K562 (cell line): ENCODE results near the gene MLANA. TPM values are rescaled to one million over a fixed set of nuclear protein-coding genes. Genes with fewer than 3 reads are reported as not detected.

ENCODE experiments used
- ATAC-seq: fragments of 200-7000 bp; cut with Tn5 transposase; 3 replicates; pipeline ENCODE4 v1.9.1; 2020; ENCODE audit warnings: moderate library complexity
- BruUV-seq: library from RNA; stranded (reverse); fragments of 400-500 nt; replicated peaks from 2 replicates; lab custom pipeline; 2021; lab: Mats Ljungman, UMichigan
- CTCF ChIA-PET: fragments of 300-600 bp; formaldehyde crosslinking; extraction: SDS; loops from one replicate; lab custom pipeline; 2021; ENCODE audit warnings: low intra/inter-chr PET ratio; lab: Yijun Ruan, JAX
- POLR2A ChIA-PET: fragments of 300-600, 350-650 bp; sonication (Branson Sonifier 250); formaldehyde crosslinking; extraction: SDS; loops from one replicate; lab custom pipeline; 2021; ENCODE audit warnings: antibody characterized with exemption, inconsistent platforms; lab: Yijun Ruan, JAX
- DNase-seq, 4 experiments: peaks; one replicate each; pipeline versions ENCODE4 v3.0.0 to v3.0.0-alpha.2; 2011 to 2018; ENCODE audit warnings: low spot score in 3 of 4, mixed read lengths in 3 of 4; ENCODE audit errors: extremely low read depth in 1 of 4
- FAIRE-seq: peaks from 2 replicates; lab custom pipeline; 2011; peaks lifted over from hg19 to GRCh38; lab: Jason Lieb, UNC
- H2AFZ ChIP-seq: 2 replicates; pipeline ENCODE4 v1.6.0; 2011; ENCODE audit warnings: low read depth, low read length, control low read depth, inconsistent platforms
- H3K27ac ChIP-seq: fragments of 200-600 bp; 3 replicates; pipeline ENCODE4 v1.8.0; 2011; ENCODE audit warnings: low read depth, mild to moderate bottlenecking, control low read depth, inconsistent platforms, low read length, moderate library complexity, mixed read lengths; ENCODE audit errors: extremely low read depth
- H3K27me3 ChIP-seq, 2 experiments: fragments of 300-600 bp in 1 of 2; 2 replicates in 1 of 2; 3 replicates in 1 of 2; pipeline versions ENCODE4 v1.6.0 to v1.8.0; 2011; ENCODE audit warnings: inconsistent platforms in 2 of 2, low read length in 2 of 2, mild to moderate bottlenecking in 1 of 2, mixed read lengths in 1 of 2, moderate library complexity in 1 of 2; ENCODE audit not compliant: control insufficient read depth in 2 of 2, insufficient read depth in 2 of 2
- H3K36me3 ChIP-seq: fragments of 300-600 bp; 3 replicates; pipeline ENCODE4 v1.8.0; 2011; ENCODE audit warnings: mild to moderate bottlenecking, low read length, inconsistent platforms; ENCODE audit not compliant: control insufficient read depth, insufficient read depth
- H3K4me1 ChIP-seq, 2 experiments: fragments of 200-600 bp in 1 of 2; replicated peaks in 1 of 2; 2 replicates in 1 of 2; 3 replicates in 1 of 2; pipeline versions ENCODE4 v1.5.1 to v1.8.0; 2011; ENCODE audit warnings: inconsistent platforms in 2 of 2, low read length in 2 of 2, mild to moderate bottlenecking in 1 of 2, mixed read lengths in 1 of 2, moderate library complexity in 1 of 2; ENCODE audit not compliant: control insufficient read depth in 2 of 2, insufficient read depth in 2 of 2
- H3K4me2 ChIP-seq: 2 replicates; pipeline ENCODE4 v1.6.1; 2011; ENCODE audit warnings: low read length, control low read depth, inconsistent platforms, mixed read lengths; ENCODE audit not compliant: insufficient read depth
- H3K4me3 ChIP-seq: fragments of 200-600 bp; sonication (generic), shearing (Covaris generic); 2 replicates; pipeline ENCODE4 v1.5.1; 2016; ENCODE audit warnings: control low read depth, inconsistent platforms
- H3K79me2 ChIP-seq: fragments of 200-600 bp; 3 replicates; pipeline ENCODE4 v1.8.0; 2011; ENCODE audit warnings: low read length, inconsistent platforms; ENCODE audit not compliant: control insufficient read depth, insufficient read depth
- H3K9ac ChIP-seq, 2 experiments: 2 replicates each; pipeline versions ENCODE4 v1.6.0 to v1.6.1; 2011; ENCODE audit warnings: low read depth in 2 of 2, low read length in 2 of 2, control low read depth in 1 of 2, inconsistent platforms in 1 of 2, mild to moderate bottlenecking in 1 of 2, mixed read lengths in 1 of 2; ENCODE audit not compliant: insufficient read depth in 1 of 2
- H3K9me1 ChIP-seq: one replicate; pipeline ENCODE4 v1.6.0; 2011; ENCODE audit warnings: inconsistent platforms, mild to moderate bottlenecking, low read length, moderate library complexity; ENCODE audit not compliant: control insufficient read depth, insufficient read depth
- H3K9me3 ChIP-seq: replicated peaks from 2 replicates; pipeline ENCODE4 v1.5.1; 2011; ENCODE audit warnings: low read depth, low read length, inconsistent platforms; ENCODE audit not compliant: control insufficient read depth, insufficient read depth
- H4K20me1 ChIP-seq: replicated peaks from 2 replicates; pipeline ENCODE4 v1.6.1; 2011; ENCODE audit warnings: low read length, inconsistent platforms, mixed read lengths; ENCODE audit not compliant: control insufficient read depth, insufficient read depth
- ASH1L ChIP-seq: fragments of 450-650 bp; IDR thresholded peaks from 2 replicates; pipeline ENCODE4 v1.6.1; 2018; ENCODE audit warnings: borderline replicate concordance, mild to moderate bottlenecking, low read depth; ENCODE audit not compliant: partially characterized antibody
- ATF3 ChIP-seq, 2 experiments: fragments of 450-650 bp in 1 of 2; sonication (generic) in 1 of 2; formaldehyde crosslinking in 1 of 2; IDR thresholded peaks in 1 of 2; conservative IDR thresholded peaks in 1 of 2; 2 replicates each; pipeline versions ENCODE4 v1.6.1 to v1.8.1; 2016 to 2023; ENCODE audit warnings: mild to moderate bottlenecking in 2 of 2, moderate library complexity in 2 of 2, inconsistent platforms in 1 of 2, missing genetic modification reagents in 1 of 2
- KAT7 ChIP-seq: sonication (generic); formaldehyde crosslinking; IDR thresholded peaks from 2 replicates; pipeline ENCODE4 v1.8.0; 2022; ENCODE audit warnings: missing genetic modification reagents, mild to moderate bottlenecking, borderline replicate concordance
- MBD2 ChIP-seq: sonication (generic); IDR thresholded peaks from 2 replicates; pipeline ENCODE4 v1.6.1; 2016; ENCODE audit warnings: low read depth, borderline replicate concordance
- PHB2 ChIP-seq: fragments of 450-650 bp; IDR thresholded peaks from 2 replicates; pipeline ENCODE4 v1.6.1; 2017; ENCODE audit warnings: low read depth
- RBM25 ChIP-seq: fragments of 200-400 bp; formaldehyde crosslinking; IDR thresholded peaks from 2 replicates; pipeline ENCODE4 v1.6.1; 2018; ENCODE audit warnings: low read length, low read depth, moderate library complexity; ENCODE audit not compliant: severe bottlenecking
- XRCC3 ChIP-seq: fragments of 450-650 bp; IDR thresholded peaks from 2 replicates; pipeline ENCODE4 v1.6.1; 2017; ENCODE audit warnings: mild to moderate bottlenecking, moderate library complexity
- ZBTB26 ChIP-seq: fragments of 450-650 bp; formaldehyde crosslinking; IDR thresholded peaks from 2 replicates; pipeline ENCODE4 v1.4.0; 2022; ENCODE audit warnings: missing genetic modification characterization
- ZBTB9 ChIP-seq: fragments of 450-650 bp; formaldehyde crosslinking; IDR thresholded peaks from 2 replicates; pipeline ENCODE4 v1.4.0; 2020; ENCODE audit warnings: mild to moderate bottlenecking, moderate library complexity
- ZC3H4 ChIP-seq: sonication (generic); formaldehyde crosslinking; IDR thresholded peaks from 2 replicates; pipeline ENCODE4 v1.9.0; 2021; ENCODE audit warnings: missing genetic modification reagents, borderline replicate concordance
- ZNF41 ChIP-seq: fragments of 250-450 bp; sonication (Bioruptor Pico); conservative IDR thresholded peaks from 2 replicates; pipeline ENCODE4 v1.4.0; 2020; ENCODE audit warnings: mild to moderate bottlenecking
- ZNF79 ChIP-seq: fragments of 250-450 bp; sonication (Bioruptor Pico); IDR thresholded peaks from 2 replicates; pipeline ENCODE4 v1.4.0; 2020; ENCODE audit warnings: low read depth, mild to moderate bottlenecking, moderate library complexity
- WGBS: fragments of 100-300 bp; shearing (Covaris generic); methylation state at CpG from one replicate; pipeline ENCODE4 v1.1.6; 2016; ENCODE audit warnings: low coverage, mixed read lengths; ENCODE audit not compliant: insufficient coverage; ENCODE audit errors: missing lambda C conversion rate; 5-methylcytosine and 5-hydroxymethylcytosine counted together
- in situ Hi-C: fragments of 300-500 bp; cut with MboI; formaldehyde crosslinking; loops from 4 replicates; pipeline ENCODE4 v1.15.0; 2018; ENCODE audit warnings: inconsistent platforms, mixed read lengths
- intact Hi-C: fragments of 100-400 bp; cut with micrococcal nuclease; formaldehyde crosslinking; loops from 2 replicates; pipeline ENCODE4 v1.14.2; 2022
- polyA plus RNA-seq, 8 experiments: library from polyadenylated mRNA; depleted of rRNA in 4 of 8; stranded (reverse) in 5 of 8; unstranded in 3 of 8; fragments of >200 nt; fragmentation: Nextera tagmentation in 2 of 8; fragmentation: Illumina TruSeq in 1 of 8; extraction: Ambion mirVana in 2 of 8; extraction: Trizol in 1 of 8; gene quantifications; 2 replicates each; pipeline versions ENCODE4 v1.2.1 to v1.2.3, GENCODE V29; 2011 to 2014; ENCODE audit warnings: inconsistent platforms in 1 of 8, missing spikeins in 1 of 8
- total RNA-seq, 7 experiments: library from RNA; depleted of rRNA in 6 of 7; stranded (reverse); fragments of >200 nt in 6 of 7; fragmentation: Illumina TruSeq in 2 of 7; extraction: Trizol in 2 of 7; gene quantifications; 2 replicates each; pipeline versions ENCODE4 v1.2.1 to v1.2.3, GENCODE V29; 2011 to 2021; ENCODE audit warnings: low replicate concordance in 1 of 7
- TF ChIP-seq, protein P1 (sequence below): IDR thresholded peaks from 2 replicates; pipeline ENCODE4 v1.6.1; 2012; ENCODE audit warnings: low read depth, low read length, improper control_type of control experiment, borderline replicate concordance

Gene MLANA
- total and polyA plus RNA-seq, 9 of the 15 experiments (the other 6 are each of a cell fraction or from before 2014, with no cell fraction given): not detected

GRCh38 chr9:5890641-5891040 lies at the start of gene MLANA (continued):
- no peak for TF ChIP-seq ATF3 (IDR thresholded peaks at IDR 0.05)
- TF ChIP-seq ATF3 (CRISPR knock-in tag; conservative IDR thresholded peaks at IDR 0.05): no peak
- TF ChIP-seq ZNF79 (CRISPR knock-in tag): no peak

DNA sequence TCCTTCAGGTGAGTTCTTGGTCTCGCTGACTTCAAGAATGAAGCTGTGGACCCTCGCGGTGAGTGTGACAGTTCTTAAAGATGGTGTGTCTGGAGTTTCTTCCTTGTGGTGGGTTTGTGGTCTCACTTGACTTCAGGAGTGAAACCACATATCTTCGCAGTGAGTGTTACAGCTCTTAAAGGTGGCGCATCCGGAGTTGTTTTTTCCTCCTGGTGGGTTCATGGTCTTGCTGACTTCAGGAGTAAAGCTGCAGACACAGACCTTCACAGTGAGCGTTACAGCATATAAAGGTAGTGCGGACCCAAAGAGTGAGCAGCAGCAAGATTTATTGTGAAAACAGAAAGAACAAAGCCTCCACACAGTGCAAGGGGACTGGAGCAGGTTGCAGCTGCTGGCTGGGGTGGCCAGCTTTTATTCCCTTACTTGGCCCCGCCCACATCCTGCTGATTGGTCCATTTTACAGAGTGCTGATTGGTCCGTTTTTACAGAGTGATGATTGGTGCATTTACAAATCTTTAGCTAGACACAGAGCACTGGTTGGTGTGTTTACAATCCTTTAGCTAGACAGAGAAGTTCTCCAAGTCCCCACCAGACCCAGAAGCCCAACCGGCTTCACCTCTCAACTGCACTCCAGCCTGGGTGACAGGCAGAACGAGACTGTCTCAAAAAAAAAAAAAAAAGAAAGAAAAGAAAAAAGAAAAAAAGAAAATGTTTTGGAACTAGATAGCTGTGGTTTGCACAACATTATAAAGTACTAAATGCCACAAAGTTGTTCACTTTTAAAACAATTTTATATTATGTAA lies 48.7 kb upstream of the MLANA start:
- DNase-seq: no peak
- 93% methylated on average over 9 of the region's 12 CpGs for WGBS
- H2AFZ ChIP-seq: no peak overlapping the region
- ATAC-seq: no peak
- no peaks in the 10 kb centered on the region for H3K36me3 ChIP-seq
- no peak overlapping the region for H3K9ac ChIP-seq
- H3K27me3 ChIP-seq: no peaks in the 10 kb centered on the region
- FAIRE-seq: peak; percentile 77
- no peaks in the 10 kb centered on the region; the same call in 1 of the 2 replicates for H3K9me3 ChIP-seq
- H3K4me2 ChIP-seq: no peak overlapping the region
- POLR2A ChIA-PET: interaction anchor here (0.7 kb wide), 1 partner anchor 9 kb away, joined by 4 read pairs; the partner anchor contains the start of gene ERMP1
- H3K4me1 ChIP-seq: peaks cover 11 to 43% of the 10 kb centered on the region in 2 experiments; a peak in 4 of 5 replicates
- in situ Hi-C loops: no loop called here
- no peaks in the 10 kb centered on the region for H4K20me1 ChIP-seq
- H3K4me3 ChIP-seq: no peak overlapping the region
- no peaks in the 10 kb centered on the region for H3K79me2 ChIP-seq
- H3K9me1 ChIP-seq: no peaks in the 10 kb centered on the region
- intact Hi-C loops: no loop called here
- CTCF ChIA-PET: no interaction called here
- BruUV-seq: no TSS peak
- no peak overlapping the region; the same call in 2 of the 3 replicates for H3K27ac ChIP-seq
- TF ChIP-seq ZC3H4 (no peak), PHB2 (no peak), MBD2 (0 out of 2 replicates have a peak, but pooled peaks have one; percentile 21), RBM25 (peak; percentile 49), XRCC3 (no peak), ZNF41 (CRISPR knock-in tag) (no peak), ZBTB26 (no peak), KAT7 (CRISPR knock-in tag) (no peak), ASH1L (no peak), ZBTB9 (CRISPR knock-in tag) (no peak)
- TF ChIP-seq, protein P1, sequence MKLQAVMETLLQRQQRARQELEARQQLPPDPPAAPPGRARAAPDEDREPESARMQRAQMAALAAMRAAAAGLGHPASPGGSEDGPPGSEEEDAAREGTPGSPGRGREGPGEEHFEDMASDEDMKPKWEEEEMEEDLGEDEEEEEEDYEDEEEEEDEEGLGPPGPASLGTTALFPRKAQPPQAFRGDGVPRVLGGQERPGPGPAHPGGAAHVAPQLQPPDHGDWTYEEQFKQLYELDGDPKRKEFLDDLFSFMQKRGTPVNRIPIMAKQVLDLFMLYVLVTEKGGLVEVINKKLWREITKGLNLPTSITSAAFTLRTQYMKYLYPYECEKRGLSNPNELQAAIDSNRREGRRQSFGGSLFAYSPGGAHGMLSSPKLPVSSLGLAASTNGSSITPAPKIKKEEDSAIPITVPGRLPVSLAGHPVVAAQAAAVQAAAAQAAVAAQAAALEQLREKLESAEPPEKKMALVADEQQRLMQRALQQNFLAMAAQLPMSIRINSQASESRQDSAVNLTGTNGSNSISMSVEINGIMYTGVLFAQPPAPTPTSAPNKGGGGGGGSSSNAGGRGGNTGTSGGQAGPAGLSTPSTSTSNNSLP: no peak
